Psoas muscle (tissue), 8 donors: ENCODE data around the gene SLC22A23. TPM values are rescaled to one million over a fixed set of nuclear protein-coding genes. Genes with fewer than 3 reads are reported as not detected.

ENCODE experiments used
- ATAC-seq, 4 donors: fragments of 200-7000 bp; cut with Tn5 transposase; one replicate each; pipeline ENCODE4 v1.9.1; 2020; ENCODE audit warnings: moderate library complexity in 3 of 4, mild to moderate bottlenecking in 2 of 4
- DNase-seq, 2 donors: peaks; one replicate each; pipeline ENCODE4 v3.0.0-alpha.2; 2020
- H3K27ac ChIP-seq: fragments of 200-600 bp; one replicate; pipeline ENCODE4 v1.8.0; 2022
- H3K27me3 ChIP-seq, 3 donors: fragments of 200-600 bp in 1 of 3; one replicate each; pipeline versions ENCODE4 v1.6.1 to v1.8.0; 2013 to 2022; ENCODE audit warnings: low read length in 2 of 3, mild to moderate bottlenecking in 2 of 3, moderate library complexity in 1 of 3; ENCODE audit not compliant: insufficient read depth in 3 of 3
- H3K36me3 ChIP-seq, 2 donors: fragments of 200-600 bp in 1 of 2; one replicate each; pipeline versions ENCODE4 v1.6.1 to v1.8.0; 2013 to 2022; ENCODE audit warnings: low read depth in 1 of 2, mild to moderate bottlenecking in 1 of 2, moderate library complexity in 1 of 2; ENCODE audit not compliant: insufficient read depth in 1 of 2
- H3K4me1 ChIP-seq: fragments of 200-600 bp; one replicate; pipeline ENCODE4 v1.8.0; 2022
- H3K4me3 ChIP-seq: fragments of 200-600 bp; one replicate; pipeline ENCODE4 v1.8.0; 2022; ENCODE audit warnings: mild to moderate bottlenecking
- H3K9me3 ChIP-seq: fragments of 200-600 bp; one replicate; pipeline ENCODE4 v1.8.0; 2022
- CTCF ChIP-seq: fragments of 200-600 bp; IDR thresholded peaks from one replicate; pipeline ENCODE4 v1.8.0; 2022; ENCODE audit warnings: antibody characterized with exemption
- WGBS, 3 donors: extraction: QIAGEN DNeasy Blood & Tissue Kit; methylation state at CpG; one replicate each; pipeline versions ENCODE4 v1.1.6 to v1.1.7; 2013; 5-methylcytosine and 5-hydroxymethylcytosine counted together
- intact Hi-C, 2 donors: fragments of 100-400 bp; cut with DNase I; formaldehyde crosslinking; loops; one replicate each; pipeline versions ENCODE4 v1.11.0 to v1.14.2; 2022
- polyA plus RNA-seq, 3 donors: library from polyadenylated mRNA; stranded (reverse); fragments of 200-250 nt; gene quantifications; one replicate each; pipeline ENCODE4 v1.2.3, GENCODE V29; 2013
- total RNA-seq, 4 donors: library from RNA; stranded (reverse); fragmentation: NEBNext Ultra II Directional in 2 of 4; extraction: Animal tissue kit (Norgen Biotek cat#: 25700) in 2 of 4; gene quantifications; one replicate each; pipeline versions ENCODE4 v1.2.1 to v1.2.4, GENCODE V29; 2021 to 2023
- donor health status: healthy with polysubstance abuse.
- donor health status: DM: no; HTN: no; CAD: no; lungs with moderate emphysema.
- donor health status: Bipolar disorder and iron deficiency.
- donor health status: healthy.
- donor health status: DM: yes; HTN: yes; CAD: no.
- donor health status: DM: no; HTN: no; CAD: no.
- donor health status: DM: no; HTN: no; CAD: no.
- donor health status: DM: yes; HTN: yes; CAD: no.

Gene SLC22A23
- total and polyA plus RNA-seq, 7 donors = 4.6 to 13.7 (median 8.7) TPM

- Histone ChIP-seq H3K4me3 (no peak overlapping the region), H3K36me3 (no peaks in the 10 kb centered on the region), H3K27ac (no peak overlapping the region), H3K27me3 (no peaks in the 10 kb centered on the region), H3K4me1 (peaks cover 47% of the 10 kb centered on the region), H3K9me3 (no peaks in the 10 kb centered on the region)
- no peak for ATAC-seq
- WGBS, 3 donors = 94 to 96% (median 94%) methylated on average over 7 of the region's 7 CpGs
- no peak for DNase-seq
- TF ChIP-seq CTCF = no peak
- intact Hi-C loops = loop anchor here in 1 of 2 donors (5.0 kb wide), 1 partner anchor 110 kb away; the partner anchor contains the start of gene SLC22A23
Measured at GRCh38 chr6:3347247-3347646, 109.6 kb downstream of the SLC22A23 start.

DNA sequence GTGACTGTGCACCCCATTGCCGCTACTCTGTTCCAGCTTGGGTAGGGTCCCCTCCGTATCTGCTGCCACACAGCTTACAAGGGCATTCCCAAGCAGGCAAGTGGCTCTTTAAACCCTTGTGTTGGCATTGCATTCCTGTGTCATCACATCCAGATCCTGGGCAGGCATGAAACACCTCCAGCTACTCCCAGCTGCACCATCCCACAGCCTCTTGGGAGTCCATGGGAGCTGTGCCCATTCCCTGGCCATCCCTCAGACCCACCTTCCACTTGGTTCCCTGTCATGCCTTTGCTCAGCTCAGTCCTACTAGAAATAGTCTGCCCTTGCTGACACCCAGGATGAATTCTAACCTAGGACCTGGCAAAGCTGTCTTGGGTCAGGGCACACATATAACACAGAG lies 110.4 kb downstream of the SLC22A23 start:
- peak overlapping the region; percentile 87 for H3K27ac ChIP-seq
- 68 to 89% (median 70%) methylated on average over 2 of the region's 2 CpGs for WGBS, 3 donors
- no peaks in the 10 kb centered on the region for H3K9me3 ChIP-seq
- no peaks in the 10 kb centered on the region for H3K27me3 ChIP-seq
- no peak for DNase-seq
- no peak for ATAC-seq
- H3K4me3 ChIP-seq = no peak overlapping the region
- peaks cover 54% of the 10 kb centered on the region for H3K4me1 ChIP-seq
- no peak for TF ChIP-seq CTCF
- intact Hi-C loops = loop anchor here in 1 of 2 donors (5.0 kb wide), 1 partner anchor 111 kb away; the partner anchor contains the start of gene SLC22A23
- no peaks in the 10 kb centered on the region for H3K36me3 ChIP-seq

GRCh38 chr6:3345836-3346235 lies 111.0 kb downstream of the SLC22A23 start:
- peak; percentile 86 to 93 (median 88) for ATAC-seq
- H3K27me3 ChIP-seq = no peaks in the 10 kb centered on the region
- H3K36me3 ChIP-seq = no peaks in the 10 kb centered on the region
- 28 to 44% (median 33%) methylated on average over 8 of the region's 8 CpGs for WGBS, 3 donors
- H3K4me1 ChIP-seq = peaks cover 56% of the 10 kb centered on the region
- TF ChIP-seq CTCF = no peak
- peak overlapping the region; percentile 22 for H3K4me3 ChIP-seq
- H3K9me3 ChIP-seq = no peaks in the 10 kb centered on the region
- H3K27ac ChIP-seq = peak overlapping the region; percentile 87
- intact Hi-C loops = loop anchor here in 1 of 2 donors (1.0 to 5.0 kb wide), 2 partner anchors 21 to 111 kb away; partner anchors contain the start of gene SLC22A23
- DNase-seq = no peak

DNA sequence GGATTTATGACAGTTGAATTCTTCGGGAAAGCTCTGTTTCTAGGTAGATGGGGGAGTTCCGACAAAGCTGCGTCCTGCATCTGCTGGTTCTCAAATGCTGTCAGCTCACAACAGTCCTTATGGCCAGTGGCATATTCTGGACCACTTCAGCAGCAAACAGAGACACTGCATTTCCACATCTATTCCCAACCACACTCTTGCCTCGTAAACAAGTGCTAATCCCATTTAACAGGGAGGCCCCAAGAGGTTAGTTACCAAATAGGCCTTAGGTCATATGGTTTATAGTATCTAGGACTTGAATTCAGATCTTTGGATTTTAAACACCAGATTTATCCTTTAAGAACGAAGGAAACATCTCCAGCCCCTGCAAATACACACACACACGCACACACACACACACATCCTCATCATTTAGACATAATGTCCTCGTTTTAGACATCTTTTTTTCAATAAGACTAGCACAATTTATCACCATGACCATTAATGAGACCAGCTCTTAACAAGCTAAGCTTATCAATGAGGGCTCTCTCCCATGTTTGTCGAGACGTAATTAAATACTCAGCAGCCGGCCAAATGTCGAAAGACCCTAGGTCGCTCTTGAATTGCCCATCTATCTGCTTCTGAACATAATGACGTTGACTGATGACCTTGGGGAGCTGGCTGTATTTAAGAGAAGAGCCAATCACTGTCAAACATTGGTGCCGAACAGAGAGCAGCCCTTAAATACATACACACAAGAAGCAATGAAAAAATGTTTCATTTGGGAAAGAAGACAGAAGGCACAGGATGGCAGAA lies 113.6 kb downstream of the SLC22A23 start:
- Histone ChIP-seq H3K27me3 (no peaks in the 10 kb centered on the region), H3K36me3 (no peaks in the 10 kb centered on the region), H3K4me3 (no peak overlapping the region), H3K9me3 (no peaks in the 10 kb centered on the region), H3K27ac (no peak overlapping the region), H3K4me1 (peaks cover 53% of the 10 kb centered on the region)
- ATAC-seq (no peak), DNase-seq (no peak)
- no peak for TF ChIP-seq CTCF
- intact Hi-C loops = loop anchor here in 1 of 2 donors (5.0 kb wide), 1 partner anchor 74 kb away; no protein-coding TSS in a partner anchor
- WGBS, 3 donors = 92 to 93% (median 93%) methylated on average over 14 of the region's 14 CpGs
